Kidney (tissue), 14 donors: ENCODE results near the gene AMD1. TPM values are rescaled to one million over a fixed set of nuclear protein-coding genes. Genes with fewer than 3 reads are reported as not detected.
"Not testable (repeated sequence)": the region's sequence is repeated elsewhere in the genome, so short reads cannot be mapped to it uniquely, and the experiment has no call there.

Experiments
- DNase-seq, 5 donors: peaks; one replicate each; pipeline ENCODE4 v3.0.0-alpha.2; 2013 to 2020
- FAIRE-seq: peaks from 2 replicates; lab custom pipeline; 2012; peaks lifted over from hg19 to GRCh38; lab: Jason Lieb, UNC
- H3K27ac ChIP-seq, 2 donors: one replicate each; pipeline ENCODE4 v1.7.0; 2013; ENCODE audit warnings: low read depth in 2 of 2, low read length in 2 of 2, inconsistent platforms in 1 of 2
- H3K27me3 ChIP-seq: one replicate; pipeline ENCODE4 v1.7.1; 2013; ENCODE audit warnings: low read length, inconsistent platforms; ENCODE audit not compliant: control insufficient read depth, insufficient read depth
- H3K36me3 ChIP-seq, 3 donors: one replicate each; pipeline versions ENCODE4 v1.7.0 to v1.7.1; 2013; ENCODE audit warnings: low read length in 3 of 3, control low read depth in 1 of 3, inconsistent platforms in 1 of 3; ENCODE audit not compliant: insufficient read depth in 3 of 3, control insufficient read depth in 2 of 3
- H3K4me1 ChIP-seq, 3 donors: one replicate each; pipeline versions ENCODE4 v1.7.0 to v1.7.1; 2013; ENCODE audit warnings: low read length in 3 of 3, inconsistent platforms in 1 of 3, low read depth in 1 of 3; ENCODE audit not compliant: control insufficient read depth in 2 of 3, insufficient read depth in 2 of 3
- H3K4me3 ChIP-seq, 3 donors: one replicate each; pipeline versions ENCODE4 v1.7.0 to v1.8.1; 2013; ENCODE audit warnings: low read length in 3 of 3, control low read depth in 1 of 3, inconsistent platforms in 1 of 3
- H3K9ac ChIP-seq, 3 donors: one replicate each; pipeline versions ENCODE4 v1.7.0 to v1.7.1; 2013; ENCODE audit warnings: low read length in 3 of 3, control low read depth in 1 of 3, inconsistent platforms in 1 of 3
- H3K9me3 ChIP-seq, 3 donors: one replicate each; pipeline versions ENCODE4 v1.7.0 to v1.7.1; 2013; ENCODE audit warnings: low read length in 3 of 3, control low read depth in 1 of 3, inconsistent platforms in 1 of 3; ENCODE audit not compliant: control insufficient read depth in 2 of 3, insufficient read depth in 1 of 3
- intact Hi-C: fragments of 100-400 bp; cut with DNase I; formaldehyde crosslinking; loops from one replicate; pipeline ENCODE4 v1.11.1; 2022
- polyA plus RNA-seq: library from polyadenylated mRNA; stranded (reverse); fragments of 350-450 nt; fragmentation: Illumina TruSeq; extraction: RNeasy Lipid Tissue Mini Kit (QIAGEN cat#74804); gene quantifications from one replicate; pipeline ENCODE4 v1.2.3, GENCODE V29; 2014; ENCODE audit warnings: low read depth, low replicate concordance; ENCODE audit not compliant: insufficient read depth
- total RNA-seq: library from RNA; stranded (reverse); fragmentation: NEBNext Ultra II Directional; extraction: Animal tissue kit (Norgen Biotek cat#: 25700); gene quantifications from one replicate; pipeline ENCODE4 v1.2.1, GENCODE V29; 2021
- TF ChIP-seq, protein P1 (sequence below): IDR thresholded peaks from 3 replicates; pipeline ENCODE4 v1.5.1; 2012; ENCODE audit warnings: mild to moderate bottlenecking, moderate library complexity, borderline replicate concordance; ENCODE audit not compliant: insufficient read depth; ENCODE audit errors: extremely low read depth
- donor health status: control.
- donor health status: control.
- donor health status: control.
- donor health status: control.
- donor health status: control.
- donor health status: DM: yes; HTN: yes; CAD: no.
- donor health status: Normal renal cell carcinoma (clear cell type).

Gene AMD1
- total and polyA plus RNA-seq, 2 donors from 2014 or later = 32.8 to 72.3 TPM

- H3K36me3 ChIP-seq = peaks cover 0 to 4% (median under 1%) of the 10 kb centered on the region in 3 donors
- no peak overlapping the region for H3K9ac ChIP-seq
- no peak overlapping the region for H3K27ac ChIP-seq
- peaks cover 0 to 7% (median 6%) of the 10 kb centered on the region in 3 donors for H3K9me3 ChIP-seq
- H3K27me3 ChIP-seq = no peaks in the 10 kb centered on the region
- FAIRE-seq (no peak), DNase-seq (no peak)
- H3K4me1 ChIP-seq = no peaks in the 10 kb centered on the region
- TF ChIP-seq, protein P1, sequence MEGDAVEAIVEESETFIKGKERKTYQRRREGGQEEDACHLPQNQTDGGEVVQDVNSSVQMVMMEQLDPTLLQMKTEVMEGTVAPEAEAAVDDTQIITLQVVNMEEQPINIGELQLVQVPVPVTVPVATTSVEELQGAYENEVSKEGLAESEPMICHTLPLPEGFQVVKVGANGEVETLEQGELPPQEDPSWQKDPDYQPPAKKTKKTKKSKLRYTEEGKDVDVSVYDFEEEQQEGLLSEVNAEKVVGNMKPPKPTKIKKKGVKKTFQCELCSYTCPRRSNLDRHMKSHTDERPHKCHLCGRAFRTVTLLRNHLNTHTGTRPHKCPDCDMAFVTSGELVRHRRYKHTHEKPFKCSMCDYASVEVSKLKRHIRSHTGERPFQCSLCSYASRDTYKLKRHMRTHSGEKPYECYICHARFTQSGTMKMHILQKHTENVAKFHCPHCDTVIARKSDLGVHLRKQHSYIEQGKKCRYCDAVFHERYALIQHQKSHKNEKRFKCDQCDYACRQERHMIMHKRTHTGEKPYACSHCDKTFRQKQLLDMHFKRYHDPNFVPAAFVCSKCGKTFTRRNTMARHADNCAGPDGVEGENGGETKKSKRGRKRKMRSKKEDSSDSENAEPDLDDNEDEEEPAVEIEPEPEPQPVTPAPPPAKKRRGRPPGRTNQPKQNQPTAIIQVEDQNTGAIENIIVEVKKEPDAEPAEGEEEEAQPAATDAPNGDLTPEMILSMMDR = no peak
- intact Hi-C loops = no loop called here
- H3K4me3 ChIP-seq = no peak overlapping the region
Observed at GRCh38 chr6:110902091-110902490, 27.5 kb downstream of the AMD1 start.

- DNase-seq, intact Hi-C loops, H3K27ac ChIP-seq, H3K4me1 ChIP-seq, H3K36me3 ChIP-seq, H3K4me3 ChIP-seq, H3K9ac ChIP-seq, H3K27me3 ChIP-seq, H3K9me3 ChIP-seq, FAIRE-seq: not testable (repeated sequence)
Observed at GRCh38 chr6:110906273-110906672, 31.7 kb downstream of the AMD1 start.

GRCh38 chr6:110930781-110931180, 56.2 kb downstream of the AMD1 start:
- H3K27ac ChIP-seq = no peak overlapping the region
- H3K4me1 ChIP-seq = no peaks in the 10 kb centered on the region
- H3K9me3 ChIP-seq = no peaks in the 10 kb centered on the region
- no peaks in the 10 kb centered on the region for H3K27me3 ChIP-seq
- FAIRE-seq = no peak
- TF ChIP-seq, protein P1 = no peak
- intact Hi-C loops = no loop called here
- no peak overlapping the region for H3K4me3 ChIP-seq
- no peak for DNase-seq
- no peaks in the 10 kb centered on the region for H3K36me3 ChIP-seq
- H3K9ac ChIP-seq = no peak overlapping the region

DNA sequence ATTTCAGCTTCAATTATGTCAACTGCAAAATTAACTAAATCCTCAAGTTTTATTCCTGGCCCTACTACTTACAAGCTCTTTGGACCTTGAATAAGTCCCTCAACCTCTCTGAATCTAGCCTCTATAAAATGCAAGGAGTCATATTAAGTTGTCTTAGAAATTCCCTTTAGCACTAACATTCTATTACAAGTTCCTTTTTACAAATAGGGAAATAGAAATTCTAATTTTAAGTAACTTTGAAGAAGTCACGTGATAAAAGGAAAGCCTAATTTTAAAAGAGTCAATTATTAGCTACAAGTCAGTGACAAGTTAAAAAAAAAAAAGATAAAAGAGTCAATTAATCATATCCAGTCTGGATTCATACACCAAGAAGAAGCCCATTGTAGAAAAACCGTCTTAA, 59.3 kb downstream of the AMD1 start:
- no peak overlapping the region for H3K27ac ChIP-seq
- DNase-seq (no peak), FAIRE-seq (no peak)
- TF ChIP-seq, protein P1 = no peak
- intact Hi-C loops = no loop called here
- H3K36me3 ChIP-seq = no peaks in the 10 kb centered on the region
- H3K4me3 ChIP-seq = no peak overlapping the region
- H3K4me1 ChIP-seq = no peaks in the 10 kb centered on the region
- no peak overlapping the region for H3K9ac ChIP-seq
- no peaks in the 10 kb centered on the region for H3K9me3 ChIP-seq
- H3K27me3 ChIP-seq = no peaks in the 10 kb centered on the region
